ENCODE data around the gene PAK4. TPM values are rescaled to one million over a fixed set of nuclear protein-coding genes. Genes with fewer than 3 reads are reported as not detected.
A peak's percentile ranks its signal among the peaks of the same experiment; 100 is the strongest.

PAK4 gene
- total and polyA plus RNA-seq, 2 of the 13 experiments (the other 11 are each of a cell fraction or from before 2014, with no cell fraction given) = 9.5 to 17.8 TPM

DNA sequence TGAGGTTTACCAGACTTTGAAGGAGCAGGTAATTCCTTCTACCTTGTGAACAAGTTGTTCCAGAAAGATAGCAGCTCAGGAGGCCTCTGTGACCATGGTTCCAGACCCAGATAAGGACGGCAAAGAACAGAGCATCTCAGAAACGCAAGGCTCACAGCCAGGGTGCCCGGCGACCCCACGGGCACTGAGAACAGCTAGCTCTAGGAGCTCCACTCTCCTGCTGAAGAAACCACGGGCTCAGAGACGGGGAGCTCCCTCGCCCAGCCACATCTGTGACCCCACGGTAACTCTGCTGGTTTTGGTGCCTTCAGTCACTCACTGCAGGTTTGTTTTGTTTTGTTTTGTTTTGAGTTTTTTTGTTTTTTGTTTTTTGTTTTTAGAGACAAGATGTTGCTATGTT, 55.2 kb downstream of the PAK4 start:
- no peaks in the 10 kb centered on the region; a peak in 1 of 5 replicates for H3K27me3 ChIP-seq (ENCODE audit: control insufficient read depth in 1 of 2, insufficient read depth in 2 of 2, low read length in 2 of 2)
- TF ChIP-seq, protein P1, sequence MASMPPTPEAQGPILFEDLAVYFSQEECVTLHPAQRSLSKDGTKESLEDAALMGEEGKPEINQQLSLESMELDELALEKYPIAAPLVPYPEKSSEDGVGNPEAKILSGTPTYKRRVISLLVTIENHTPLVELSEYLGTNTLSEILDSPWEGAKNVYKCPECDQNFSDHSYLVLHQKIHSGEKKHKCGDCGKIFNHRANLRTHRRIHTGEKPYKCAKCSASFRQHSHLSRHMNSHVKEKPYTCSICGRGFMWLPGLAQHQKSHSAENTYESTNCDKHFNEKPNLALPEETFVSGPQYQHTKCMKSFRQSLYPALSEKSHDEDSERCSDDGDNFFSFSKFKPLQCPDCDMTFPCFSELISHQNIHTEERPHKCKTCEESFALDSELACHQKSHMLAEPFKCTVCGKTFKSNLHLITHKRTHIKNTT (CRISPR knock-in tag; IDR thresholded peaks at IDR 0.05) = no peak
- peak; percentile 21; the same call in 1 of the 2 replicates for TF ChIP-seq POLR2G (IDR thresholded peaks at IDR 0.05; ENCODE audit: low read depth, low read length)
- TF ChIP-seq RBM22 (optimal IDR thresholded peaks at IDR 0.05; ENCODE audit: low read length) = peak; percentile 26
- TF ChIP-seq BHLHE40 (IDR thresholded peaks at IDR 0.05; ENCODE audit: low read length) = no peak
- TF ChIP-seq NFIB (CRISPR knock-in tag; IDR thresholded peaks at IDR 0.05; ENCODE audit: borderline replicate concordance) = no peak
- TF ChIP-seq ZNF274 (CRISPR knock-in tag; IDR thresholded peaks at IDR 0.05) = no peak
- no peak for TF ChIP-seq PAF1 (CRISPR knock-in tag; IDR thresholded peaks at IDR 0.05)
- intact Hi-C loops (cut with micrococcal nuclease; ENCODE audit: unreplicated experiment) = loop anchor here (10.0 kb wide), 1 partner anchor 216 kb away; no protein-coding TSS in a partner anchor
- H3K27ac ChIP-seq (ENCODE audit: extremely low read length, insufficient read depth, low read length) = no peak overlapping the region
- no peak overlapping the region for H3K4me3 ChIP-seq (replicated peaks in 1 of 3; ENCODE audit: insufficient read depth in 1 of 3, low read depth in 2 of 3, low read length in 3 of 3)
- ATAC-seq (no peak), FAIRE-seq (no peak), DNase-seq (ENCODE audit: low spot score) (no peak)
- no peak overlapping the region for H3K9ac ChIP-seq (ENCODE audit: insufficient read depth, low read depth, low read length)
- WGBS (ENCODE audit: low lambda C conversion rate) = 97% methylated on average over 5 of the region's 9 CpGs
- peaks cover 4 to 15% of the 10 kb centered on the region in 2 experiments; a peak in 4 of 5 replicates for H3K36me3 ChIP-seq (replicated peaks in 1 of 2; ENCODE audit: control insufficient read depth in 1 of 2, insufficient read depth in 2 of 2, low read length in 2 of 2)
- peaks cover 13% of the 10 kb centered on the region for H3K4me1 ChIP-seq (ENCODE audit: insufficient read depth, low read length)
- no peak overlapping the region for H3K4me2 ChIP-seq (ENCODE audit: low read depth, low read length)
- CTCF ChIA-PET (ENCODE audit: low intra/inter-chr PET ratio, low total read pairs) = no interaction called here
- BruUV-seq (replicated peaks) = no TSS peak
- POLR2A ChIA-PET = interaction anchor here (1.8 kb wide), 1 partner anchor 35 kb away, joined by 7 read pairs; no protein-coding TSS in a partner anchor
- no peaks in the 10 kb centered on the region for H3K79me2 ChIP-seq (ENCODE audit: insufficient read depth, low read length)
- in situ Hi-C loops (cut with HindIII; ENCODE audit: extremely low pct_ligation_motif_present, low pct_unique_long_range_greater_than_20kb) = loop anchor here (5.0 kb wide), 1 partner anchor 58 kb away; no protein-coding TSS in a partner anchor
- no peak overlapping the region for H2AFZ ChIP-seq (ENCODE audit: low read length)
- no peaks in the 10 kb centered on the region for H4K20me1 ChIP-seq (ENCODE audit: insufficient read depth, low read length)
- H3K9me3 ChIP-seq (ENCODE audit: low read length) = no peaks in the 10 kb centered on the region

Measured in HepG2 (cell line).